ENCODE results near the gene CLCNKB.

The CLCNKB gene

GRCh38 chr1:16094453-16095158 is 51.0 kb downstream of the CLCNKB start:
- DNase-seq (ENCODE audit: low read depth, low spot score), result no peak

- no peak for DNase-seq (ENCODE audit: low read depth, low spot score)
These were observed 51.9 kb downstream of the CLCNKB start for GRCh38 chr1:16095447-16095846.

DNA sequence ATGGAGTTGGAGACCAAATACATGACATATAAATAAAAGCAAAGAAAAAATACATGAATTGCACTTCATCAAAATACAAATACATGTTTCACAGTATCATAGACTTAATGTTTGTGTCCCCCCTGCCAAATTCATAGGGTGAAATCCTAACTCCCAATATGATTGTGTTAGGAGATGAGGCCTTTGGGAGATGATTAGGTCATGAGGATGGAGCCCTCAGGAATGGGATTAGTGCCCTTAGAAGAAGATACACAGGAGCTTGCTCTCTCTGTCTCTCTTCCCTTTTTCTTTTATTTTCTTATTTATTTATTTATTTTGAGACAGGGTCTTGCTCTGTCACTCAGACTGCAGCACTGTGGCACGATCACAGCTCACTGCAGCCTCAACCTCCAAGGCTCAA is 55.8 kb downstream of the CLCNKB start:
- no peak for DNase-seq (ENCODE audit: low read depth, low spot score)

DNA sequence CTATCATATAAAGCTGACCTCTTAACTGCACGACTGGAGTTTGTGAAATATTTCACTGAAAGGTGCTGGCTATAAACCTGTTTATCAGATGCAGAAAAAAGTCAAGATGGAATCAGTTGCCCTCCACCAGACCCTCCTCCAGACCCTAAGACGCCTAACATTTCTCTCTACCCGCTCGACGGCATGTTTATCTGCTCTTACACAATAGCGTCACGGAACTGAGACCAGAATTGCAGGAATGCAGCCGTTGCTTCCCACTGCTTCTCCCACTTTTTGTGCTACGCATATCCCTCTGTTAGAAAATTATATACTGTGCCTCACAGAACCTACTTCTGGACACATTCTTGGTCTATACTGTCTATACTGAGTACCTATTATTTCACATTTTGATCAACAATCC is 58.0 kb downstream of the CLCNKB start:
- DNase-seq (ENCODE audit: low read depth, low spot score), result no peak

Data from smooth muscle cell of the brain vasculature (primary cell).